ENCODE data around the gene FOCAD.

FOCAD gene

GRCh38 chr9:20646656-20647055 is 37.4 kb upstream of the FOCAD start:
- Histone ChIP-seq H3K79me2 (ENCODE audit: insufficient read depth, low read length) (no peaks in the 10 kb centered on the region), H3K9me2 (replicated peaks; ENCODE audit: low read depth, low read length) (no peaks in the 10 kb centered on the region)

GRCh38 chr9:20649381-20649780 is 34.7 kb upstream of the FOCAD start:
- no peak overlapping the region for H3K9ac ChIP-seq (ENCODE audit: low read depth, low read length, poor library complexity, severe bottlenecking)
- H2AFZ ChIP-seq (ENCODE audit: low read length): no peak overlapping the region
- H3K27me3 ChIP-seq (ENCODE audit: insufficient read depth, low read length, poor library complexity, severe bottlenecking): no peaks in the 10 kb centered on the region
- no peaks in the 10 kb centered on the region for H3K79me2 ChIP-seq (ENCODE audit: insufficient read depth, low read length)
- H3F3A ChIP-seq (ENCODE audit: low read depth): no peaks in the 10 kb centered on the region
- no peak overlapping the region for H3K4me2 ChIP-seq (ENCODE audit: low read depth, low read length, poor library complexity, severe bottlenecking)
- H3K9me3 ChIP-seq (ENCODE audit: insufficient read depth, low read depth, low read length): no peaks in the 10 kb centered on the region
- H4K20me1 ChIP-seq (ENCODE audit: insufficient read depth, low read length, poor library complexity, severe bottlenecking): no peaks in the 10 kb centered on the region
- H3K9me2 ChIP-seq (replicated peaks; ENCODE audit: low read depth, low read length): no peaks in the 10 kb centered on the region
- no peaks in the 10 kb centered on the region for H3K36me3 ChIP-seq (ENCODE audit: insufficient read depth, low read length)
- no peak overlapping the region for H3K4me3 ChIP-seq (ENCODE audit: low read length, poor library complexity, severe bottlenecking)
- no peaks in the 10 kb centered on the region for H3K4me1 ChIP-seq (ENCODE audit: insufficient read depth, low read length, poor library complexity, severe bottlenecking)
- TF ChIP-seq CTCF (conservative IDR thresholded peaks at IDR 0.05; ENCODE audit: low read length) (no peak), EZH2phosphoT487 (IDR thresholded peaks at IDR 0.05; ENCODE audit: borderline replicate concordance) (no peak)

More at GRCh38 chr9:20646656-20647055, 37.4 kb upstream of the FOCAD start:
- peaks cover 12% of the 10 kb centered on the region for H3K4me1 ChIP-seq (ENCODE audit: insufficient read depth, low read length, poor library complexity, severe bottlenecking)
- no peaks in the 10 kb centered on the region for H3F3A ChIP-seq (ENCODE audit: low read depth)
- no peaks in the 10 kb centered on the region for H3K9me3 ChIP-seq (ENCODE audit: insufficient read depth, low read depth, low read length)
- H4K20me1 ChIP-seq (ENCODE audit: insufficient read depth, low read length, poor library complexity, severe bottlenecking): no peaks in the 10 kb centered on the region
- H2AFZ ChIP-seq (ENCODE audit: low read length): no peak overlapping the region
- no peaks in the 10 kb centered on the region for H3K36me3 ChIP-seq (ENCODE audit: insufficient read depth, low read length)
- TF ChIP-seq CTCF (conservative IDR thresholded peaks at IDR 0.05; ENCODE audit: low read length) (no peak), EZH2phosphoT487 (IDR thresholded peaks at IDR 0.05; ENCODE audit: borderline replicate concordance) (no peak)
- H3K4me3 ChIP-seq (ENCODE audit: low read length, poor library complexity, severe bottlenecking): no peak overlapping the region
- H3K9ac ChIP-seq (ENCODE audit: low read depth, low read length, poor library complexity, severe bottlenecking): no peak overlapping the region
- H3K4me2 ChIP-seq (ENCODE audit: low read depth, low read length, poor library complexity, severe bottlenecking): no peak overlapping the region
- no peaks in the 10 kb centered on the region for H3K27me3 ChIP-seq (ENCODE audit: insufficient read depth, low read length, poor library complexity, severe bottlenecking)

GRCh38 chr9:20650313-20650712 is 33.7 kb upstream of the FOCAD start:
- Histone ChIP-seq H3K27me3 (ENCODE audit: insufficient read depth, low read length, poor library complexity, severe bottlenecking) (no peaks in the 10 kb centered on the region), H3K9me3 (ENCODE audit: insufficient read depth, low read depth, low read length) (no peaks in the 10 kb centered on the region), H3F3A (ENCODE audit: low read depth) (no peaks in the 10 kb centered on the region), H3K36me3 (ENCODE audit: insufficient read depth, low read length) (no peaks in the 10 kb centered on the region), H4K20me1 (ENCODE audit: insufficient read depth, low read length, poor library complexity, severe bottlenecking) (no peaks in the 10 kb centered on the region), H3K79me2 (ENCODE audit: insufficient read depth, low read length) (no peaks in the 10 kb centered on the region), H3K4me3 (ENCODE audit: low read length, poor library complexity, severe bottlenecking) (no peak overlapping the region), H2AFZ (ENCODE audit: low read length) (no peak overlapping the region), H3K4me2 (ENCODE audit: low read depth, low read length, poor library complexity, severe bottlenecking) (no peak overlapping the region), H3K4me1 (ENCODE audit: insufficient read depth, low read length, poor library complexity, severe bottlenecking) (peaks cover 2% of the 10 kb centered on the region), H3K9ac (ENCODE audit: low read depth, low read length, poor library complexity, severe bottlenecking) (no peak overlapping the region), H3K9me2 (replicated peaks; ENCODE audit: low read depth, low read length) (no peaks in the 10 kb centered on the region)
- no peak for TF ChIP-seq CTCF (conservative IDR thresholded peaks at IDR 0.05; ENCODE audit: low read length)
- no peak for TF ChIP-seq EZH2phosphoT487 (IDR thresholded peaks at IDR 0.05; ENCODE audit: borderline replicate concordance)
